Mesenteric fat pad (tissue), 1 donor: ENCODE results near the gene IQCB1. TPM values are rescaled to one million over a fixed set of nuclear protein-coding genes. Genes with fewer than 3 reads are reported as not detected.
"Not testable (repeated sequence)": the region's sequence is repeated elsewhere in the genome, so short reads cannot be mapped to it uniquely, and the experiment has no call there.

ENCODE experiments used
- DNase-seq: peaks from one replicate; pipeline ENCODE4 v3.0.0-alpha.2; 2020; ENCODE audit warnings: low spot score
- total RNA-seq: library from RNA; stranded (reverse); fragmentation: NEBNext Ultra II Directional; extraction: Animal tissue kit (Norgen Biotek cat#: 25700); gene quantifications from one replicate; pipeline ENCODE4 v1.2.1, GENCODE V29; 2021
- donor health status: DM: yes; HTN: yes; CAD: no.

IQCB1 gene
- total RNA-seq, 1 donor from 2014 or later = 12.5 TPM

GRCh38 chr3:121749276-121750086 is 85.4 kb downstream of the IQCB1 start, which contains the start of gene GOLGB1:
Gene GOLGB1 (minus strand): TSS chr3:121749741. CDS start chr3:121730971, 18,770 bp downstream.
- DNase-seq = peak; percentile 95

DNA sequence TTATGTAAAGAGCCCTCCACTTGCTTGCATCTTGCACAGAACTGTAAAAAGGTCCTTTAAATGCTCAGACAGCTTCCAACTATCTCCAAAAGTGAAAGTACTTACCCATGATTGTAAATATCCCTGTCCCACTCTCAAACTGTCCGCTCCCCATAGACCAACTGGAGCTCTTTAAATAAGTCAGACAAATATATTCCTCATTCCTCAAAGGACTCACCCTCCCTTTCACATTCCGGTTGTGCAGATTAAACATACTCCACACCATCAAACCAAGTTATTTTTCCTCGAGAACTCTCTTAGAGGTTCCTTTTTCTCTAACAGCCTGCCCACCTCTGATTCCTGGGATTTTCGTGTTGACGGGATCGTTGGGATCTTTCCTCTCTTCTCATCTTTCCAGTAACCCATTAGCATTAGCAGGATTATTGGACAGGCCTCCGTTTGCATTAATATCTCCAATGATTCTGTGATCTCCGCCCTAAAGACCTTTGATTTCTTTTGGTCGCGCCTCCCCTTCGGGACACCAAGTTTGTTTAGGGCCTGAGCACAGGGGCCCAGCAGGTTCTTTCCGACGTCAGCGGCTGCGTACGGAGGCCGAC is 86.1 kb downstream of the IQCB1 start:
- DNase-seq = no peak

DNA sequence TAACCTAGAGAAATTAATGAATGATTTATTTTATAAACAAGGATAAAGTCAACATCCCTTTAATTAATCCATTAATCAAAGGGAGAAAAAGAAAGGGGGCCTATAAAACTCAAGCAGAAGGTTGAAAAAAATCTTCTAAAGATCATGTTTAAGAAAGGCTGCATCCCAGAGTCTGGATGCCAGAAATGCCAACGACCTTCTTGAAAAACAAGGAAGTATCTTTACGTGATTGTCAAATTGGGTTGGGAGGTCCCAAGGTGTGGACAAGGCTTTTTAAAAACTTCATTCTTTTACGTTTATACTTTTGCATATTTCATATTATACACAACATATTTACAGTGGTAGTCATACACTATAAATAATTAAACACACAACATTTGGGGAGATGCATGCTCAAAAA is 86.9 kb downstream of the IQCB1 start:
- DNase-seq = no peak

- not testable (repeated sequence) for DNase-seq
These were observed 91.8 kb downstream of the IQCB1 start for GRCh38 chr3:121743106-121743505.

GRCh38 chr3:121740896-121741295 is 94.0 kb downstream of the IQCB1 start:
- DNase-seq = no peak

GRCh38 chr3:121739902-121740301 is 95.0 kb downstream of the IQCB1 start:
- DNase-seq = no peak

- no peak for DNase-seq
These were observed 97.2 kb downstream of the IQCB1 start for GRCh38 chr3:121737644-121738043.

DNA sequence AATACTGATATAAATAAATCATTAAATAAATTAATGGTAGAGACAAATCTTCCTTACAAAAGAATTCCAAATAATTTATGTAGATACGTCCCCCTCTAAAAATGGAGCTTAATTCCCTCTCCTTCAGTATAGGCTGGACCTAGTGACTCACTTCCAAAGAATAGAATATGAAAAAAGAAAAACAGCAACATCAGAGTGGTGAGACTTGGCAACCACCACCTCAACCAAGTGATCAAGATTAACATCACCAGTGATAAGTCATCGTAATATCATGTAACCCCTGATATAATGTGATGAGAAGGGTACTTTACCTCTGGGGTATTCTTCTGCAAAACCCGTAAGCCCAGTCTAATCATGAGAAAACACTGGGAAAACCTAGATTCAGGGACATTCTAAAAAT is 98.7 kb downstream of the IQCB1 start:
- no peak for DNase-seq

DNA sequence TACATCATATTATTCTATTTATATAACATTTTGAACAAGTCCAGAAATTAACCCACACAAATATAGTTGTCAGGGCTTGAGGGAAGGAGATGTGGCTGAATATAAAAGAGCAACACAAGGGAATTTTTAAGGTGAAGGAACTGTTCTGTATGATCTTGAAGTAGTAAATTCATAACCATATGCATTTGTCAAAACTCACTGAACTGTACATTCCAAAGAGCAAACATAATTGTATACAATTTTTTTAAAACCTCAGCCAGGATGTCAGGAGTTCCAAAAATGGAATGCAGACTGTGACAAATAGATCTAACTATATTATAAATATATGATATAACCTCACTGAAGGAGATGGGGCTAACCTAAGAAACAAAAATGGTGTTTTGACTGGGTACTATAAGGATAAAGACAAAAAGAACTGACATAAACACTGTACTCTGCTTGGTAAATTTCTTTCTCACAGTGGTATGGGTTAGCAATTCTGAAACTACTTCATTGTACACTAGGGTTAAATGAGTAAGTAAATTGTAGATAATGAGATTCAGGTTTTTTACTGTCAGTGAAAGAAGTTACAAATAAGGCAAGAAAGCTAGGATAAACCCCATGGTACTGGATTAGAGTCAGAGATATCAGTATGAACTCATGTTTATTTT is 99.7 kb downstream of the IQCB1 start:
- no peak for DNase-seq

DNA sequence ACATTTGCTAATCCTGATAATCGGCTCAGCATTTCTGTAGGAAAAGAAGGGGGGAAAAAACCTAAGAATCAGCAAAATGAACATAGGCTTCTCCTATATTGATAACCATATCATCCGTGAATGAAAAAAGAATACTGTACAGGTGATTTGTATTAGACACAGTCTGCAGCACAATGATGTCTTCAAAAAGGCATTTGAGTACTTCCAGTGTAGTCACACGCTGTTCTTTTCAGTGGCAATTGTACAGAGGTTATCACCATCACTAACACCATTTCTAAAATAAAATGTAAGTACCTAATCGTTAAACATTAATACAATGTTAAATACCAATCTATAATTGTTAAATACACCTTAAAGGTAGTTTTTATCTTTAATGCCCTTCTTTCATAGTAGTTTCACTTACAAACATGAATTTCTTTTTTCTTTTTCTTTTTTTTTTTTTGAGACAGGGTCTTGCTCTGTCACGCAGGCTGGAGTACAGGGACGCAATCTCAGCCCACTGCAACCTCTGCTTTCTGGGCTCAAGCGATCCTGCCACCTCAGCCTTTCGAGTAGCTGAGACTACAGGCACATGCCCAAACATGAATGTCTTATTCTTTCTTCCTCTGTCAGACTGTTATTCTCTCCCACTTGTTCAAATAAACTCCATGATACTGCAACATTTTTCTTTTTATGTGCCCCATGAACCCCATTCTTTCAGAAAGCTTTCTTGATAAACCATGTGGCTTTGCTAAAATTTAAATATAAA is 103.7 kb downstream of the IQCB1 start:
- no peak for DNase-seq

GRCh38 chr3:121724130-121724529 is 110.7 kb downstream of the IQCB1 start:
- DNase-seq = no peak

GRCh38 chr3:121723485-121723884 is 111.4 kb downstream of the IQCB1 start:
- no peak for DNase-seq

DNA sequence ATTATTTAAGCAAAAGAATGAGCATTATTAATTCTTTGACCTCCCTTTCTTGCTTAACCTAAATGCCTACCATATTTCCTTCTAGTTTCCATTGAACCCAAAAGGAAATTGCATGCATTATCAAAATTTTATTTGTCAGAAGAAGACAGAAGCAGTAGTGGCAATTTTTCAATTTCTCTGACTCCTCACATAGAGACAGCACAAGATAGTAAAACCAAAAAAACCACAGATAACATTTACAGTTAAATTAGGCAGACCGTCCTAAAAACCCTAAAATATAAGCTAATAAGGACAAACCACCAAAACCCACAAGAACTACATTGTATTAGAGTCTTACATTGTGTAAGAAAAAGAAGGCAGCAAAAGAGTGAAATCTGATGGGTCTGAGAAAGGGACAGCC is 112.4 kb downstream of the IQCB1 start:
- DNase-seq = no peak

- DNase-seq = no peak
These were observed 114.7 kb downstream of the IQCB1 start for GRCh38 chr3:121720163-121720562.

Other genes with a start within 250 kb of the IQCB1 start
- gene FBXO40, start 241.7 kb downstream of the IQCB1 start, total RNA-seq = 0.13 TPM
- gene HCLS1, start 174.2 kb downstream of the IQCB1 start, total RNA-seq = 82.1 TPM
- gene GOLGB1, start 85.3 kb downstream of the IQCB1 start, total RNA-seq = 56.5 TPM
- 7.2 TPM for gene EAF2, start 149 bp upstream of the IQCB1 start, total RNA-seq
- gene SLC15A2, start 59.3 kb upstream of the IQCB1 start, total RNA-seq = 1.2 TPM
- gene ILDR1, start 187.2 kb upstream of the IQCB1 start, total RNA-seq = not detected
- gene CD86, start 220.3 kb upstream of the IQCB1 start, total RNA-seq = 15.4 TPM